ACHN (cell line): Measurements from ENCODE around the gene FAT2.
"Not testable (repeated sequence)": the region's sequence is repeated elsewhere in the genome, so short reads cannot be mapped to it uniquely, and the experiment has no call there.

Experiments
- DNase-seq: peaks from one replicate; pipeline ENCODE4 v3.0.0-alpha.2; 2015
- in situ Hi-C: cut with HindIII; loops from 2 replicates; pipeline ENCODE4 v1.10.0; 2017; ENCODE audit warnings: low sequenced_read_pairs, low pct_ligation_motif_present, low pct_unique_long_range_greater_than_20kb

Gene FAT2

DNA sequence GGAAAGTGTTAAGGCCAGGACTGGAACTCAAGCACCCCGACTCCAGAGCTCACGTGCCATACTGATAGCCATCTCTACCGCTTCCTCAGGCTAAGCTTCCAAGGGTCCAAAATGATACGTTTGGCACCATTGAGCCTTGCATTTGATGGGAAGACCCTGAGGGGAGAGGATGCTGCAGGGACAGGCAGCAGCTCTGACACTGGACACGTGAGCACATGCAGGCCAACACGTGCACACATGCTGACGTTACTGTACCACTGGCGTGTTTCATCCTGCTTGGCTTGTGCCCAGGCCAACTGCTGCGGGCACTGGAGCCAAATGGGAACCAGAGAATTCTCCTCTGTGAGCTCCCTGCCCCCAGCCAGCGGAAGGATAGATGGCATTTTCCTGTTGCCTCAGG lies 5.2 kb downstream of the FAT2 start:
- in situ Hi-C loops, result no loop called here
- no peak for DNase-seq

DNA sequence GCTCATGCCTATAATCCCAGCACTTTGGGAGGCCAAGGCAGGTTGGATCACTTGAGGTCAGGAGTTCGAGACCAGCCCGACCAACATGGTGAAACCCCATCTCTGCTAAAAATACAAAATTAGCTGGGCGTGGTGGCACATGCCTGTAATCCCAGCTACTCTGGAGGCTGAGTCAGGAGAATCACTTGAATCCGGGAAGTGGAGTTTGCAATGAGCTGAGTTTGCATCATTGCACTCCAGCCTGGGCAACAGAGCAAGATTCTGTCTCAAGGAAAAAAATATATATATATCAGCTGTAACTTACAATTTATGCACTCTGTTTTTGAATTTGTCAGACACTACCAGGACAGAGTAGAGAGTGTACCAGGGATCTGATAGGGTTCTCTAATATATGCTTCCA lies 5.8 kb downstream of the FAT2 start:
- in situ Hi-C loops, DNase-seq: not testable (repeated sequence)

DNA sequence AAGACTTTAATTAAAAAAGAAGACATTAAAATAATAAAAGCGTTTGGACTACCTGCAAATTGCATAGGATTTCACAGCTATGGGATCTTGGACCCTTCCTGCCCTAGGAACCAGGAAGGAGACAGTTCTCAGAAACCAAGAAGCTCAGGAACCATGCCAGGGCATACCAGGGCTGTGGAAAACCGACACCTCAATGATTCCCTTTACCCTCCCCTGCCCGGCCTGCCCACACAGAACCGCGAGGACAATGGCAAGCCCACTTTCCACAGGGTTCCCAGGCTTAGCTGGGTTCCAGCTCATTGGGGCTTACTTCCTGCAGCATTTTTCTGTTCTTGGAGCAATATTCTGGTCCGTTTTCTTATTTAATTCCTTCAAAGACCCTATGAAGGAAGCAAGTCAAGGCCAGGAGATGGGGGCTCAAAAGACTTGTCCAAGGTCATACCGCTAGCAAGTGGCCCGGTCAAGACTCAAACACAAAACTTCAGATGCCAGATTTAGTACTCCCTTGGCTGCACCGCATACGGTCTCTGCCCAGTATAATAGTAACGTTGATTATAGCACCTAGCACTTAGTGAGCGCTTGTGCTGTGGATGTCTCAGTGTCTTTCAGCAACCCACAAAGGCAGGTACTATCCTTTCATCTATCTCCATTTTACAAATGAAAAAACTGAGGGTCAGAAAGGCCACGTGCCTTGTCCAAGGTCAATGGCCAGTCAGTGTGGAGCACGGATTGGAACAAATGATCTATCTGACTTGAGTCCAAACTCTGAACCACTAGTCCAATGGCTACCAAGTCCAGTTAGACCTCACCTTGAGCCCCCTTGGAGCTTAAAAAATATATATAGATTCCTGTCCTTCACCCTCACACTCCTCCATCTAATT lies 6.8 kb downstream of the FAT2 start:
- no peak for DNase-seq
- in situ Hi-C loops, result no loop called here

DNA sequence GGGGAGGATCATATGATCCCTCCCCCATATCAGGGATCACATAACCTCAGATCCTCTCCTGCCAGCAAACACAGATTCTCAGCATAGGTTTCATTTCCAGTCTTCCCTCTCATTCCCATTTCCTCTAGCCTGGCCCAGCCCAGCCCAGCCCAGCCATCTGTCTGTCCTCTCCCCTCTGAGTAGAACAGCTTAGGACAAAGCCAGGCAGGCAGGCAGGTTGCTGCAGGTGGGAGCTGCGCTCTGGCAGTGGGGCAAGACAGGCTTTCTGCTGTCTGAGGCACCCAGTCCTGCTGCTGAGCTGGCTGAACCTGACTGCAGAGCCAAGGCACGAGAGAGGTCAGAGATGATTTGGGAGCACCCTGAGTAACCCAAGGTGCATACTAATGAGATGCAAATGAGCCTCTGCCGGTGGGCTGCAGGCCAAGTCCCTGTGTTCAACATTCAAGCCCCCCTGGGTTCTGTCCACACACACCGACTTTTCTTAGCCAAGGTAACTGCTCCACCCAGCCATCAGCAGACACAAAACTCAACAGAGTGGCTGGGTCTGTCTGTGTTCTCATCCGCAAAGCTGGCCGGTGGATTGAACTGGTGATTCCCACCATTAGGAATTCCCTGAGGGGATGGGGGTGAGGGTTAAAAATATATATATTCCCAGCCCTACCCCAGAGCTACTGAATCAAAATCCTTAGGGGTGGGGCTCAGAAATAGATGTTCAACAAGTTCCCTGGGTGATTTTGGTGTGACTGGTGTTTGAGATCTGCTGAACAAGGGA lies 9.1 kb downstream of the FAT2 start:
- in situ Hi-C loops, result no loop called here
- DNase-seq, result no peak

DNA sequence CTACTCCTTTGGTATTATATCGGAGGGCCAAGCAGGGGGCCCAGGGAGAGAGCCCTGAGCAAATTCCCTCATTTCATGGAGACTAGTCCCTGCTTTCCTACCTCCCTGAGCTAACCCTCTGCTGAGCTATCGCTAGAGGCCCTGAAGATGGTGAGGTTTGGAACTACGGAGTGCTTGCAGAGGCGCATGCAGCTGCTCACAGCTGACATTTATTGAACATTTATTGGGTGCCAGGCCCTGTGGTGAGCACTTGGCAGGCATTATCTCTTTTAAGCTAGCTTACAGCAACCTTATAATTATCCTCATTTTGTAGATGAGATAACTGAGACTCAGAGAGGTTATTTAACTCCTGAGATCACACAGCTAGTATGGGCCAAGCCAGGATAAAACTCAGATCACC lies 9.8 kb downstream of the FAT2 start:
- in situ Hi-C loops, result no loop called here
- DNase-seq, result no peak

DNA sequence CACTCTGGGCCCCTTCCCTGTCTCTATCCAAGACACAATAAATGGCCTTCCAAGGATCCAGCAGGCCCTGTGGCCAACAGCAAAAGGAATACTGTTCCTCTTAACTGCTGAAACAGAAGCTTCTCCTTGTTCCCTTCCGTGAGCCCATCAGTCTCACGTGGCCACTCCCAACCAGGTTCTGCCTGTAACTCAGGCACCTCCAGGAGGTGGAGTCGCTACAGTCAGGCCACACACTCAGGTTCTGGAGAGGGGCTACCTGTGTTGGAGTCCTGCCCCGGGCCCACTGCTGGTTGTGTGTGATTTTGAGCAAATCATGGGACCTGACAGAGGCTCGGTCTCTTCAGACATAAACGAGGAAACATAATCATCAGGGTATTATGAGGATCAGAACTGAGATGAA lies 10.3 kb downstream of the FAT2 start:
- no peak for DNase-seq
- in situ Hi-C loops, result no loop called here

DNA sequence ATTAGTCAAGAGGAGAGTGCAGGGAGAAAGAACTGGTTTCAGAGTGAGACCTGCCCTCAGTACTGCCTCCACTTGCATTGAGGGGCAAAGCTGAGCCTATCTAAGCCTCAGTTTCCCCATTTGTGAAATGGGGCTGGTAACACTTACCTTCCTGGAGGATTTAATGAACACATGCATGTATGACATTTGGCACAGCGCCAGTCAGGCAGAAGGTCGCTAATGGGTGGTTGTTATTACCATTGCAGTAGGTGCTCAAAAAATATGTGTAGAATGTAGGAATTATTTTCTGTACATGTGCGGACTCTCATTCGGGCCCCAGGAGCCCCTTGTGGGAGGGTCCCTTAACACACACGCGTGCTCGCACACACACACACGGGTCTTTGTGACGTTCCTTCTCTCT lies 10.9 kb downstream of the FAT2 start:
- in situ Hi-C loops, result no loop called here
- DNase-seq, result no peak

DNA sequence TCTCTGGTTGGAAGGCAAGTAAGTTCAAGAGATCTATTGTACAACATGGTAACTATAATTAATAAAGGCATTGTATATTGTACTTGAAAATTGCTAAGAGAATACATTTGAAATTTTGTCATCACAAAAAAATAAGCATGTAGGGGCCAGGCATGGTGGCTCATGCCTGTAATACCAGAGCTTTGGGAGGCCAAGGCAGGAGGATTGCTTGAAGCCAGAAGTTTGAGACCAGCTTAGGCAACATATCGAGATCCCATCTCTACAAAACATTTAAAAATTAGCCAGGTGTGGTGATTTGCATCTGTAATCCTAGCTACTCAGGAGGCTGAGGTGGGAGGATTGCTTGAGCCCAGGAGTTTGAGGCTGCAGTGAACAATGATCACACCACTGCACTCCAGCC lies 12.0 kb downstream of the FAT2 start:
- in situ Hi-C loops, DNase-seq: not testable (repeated sequence)

DNA sequence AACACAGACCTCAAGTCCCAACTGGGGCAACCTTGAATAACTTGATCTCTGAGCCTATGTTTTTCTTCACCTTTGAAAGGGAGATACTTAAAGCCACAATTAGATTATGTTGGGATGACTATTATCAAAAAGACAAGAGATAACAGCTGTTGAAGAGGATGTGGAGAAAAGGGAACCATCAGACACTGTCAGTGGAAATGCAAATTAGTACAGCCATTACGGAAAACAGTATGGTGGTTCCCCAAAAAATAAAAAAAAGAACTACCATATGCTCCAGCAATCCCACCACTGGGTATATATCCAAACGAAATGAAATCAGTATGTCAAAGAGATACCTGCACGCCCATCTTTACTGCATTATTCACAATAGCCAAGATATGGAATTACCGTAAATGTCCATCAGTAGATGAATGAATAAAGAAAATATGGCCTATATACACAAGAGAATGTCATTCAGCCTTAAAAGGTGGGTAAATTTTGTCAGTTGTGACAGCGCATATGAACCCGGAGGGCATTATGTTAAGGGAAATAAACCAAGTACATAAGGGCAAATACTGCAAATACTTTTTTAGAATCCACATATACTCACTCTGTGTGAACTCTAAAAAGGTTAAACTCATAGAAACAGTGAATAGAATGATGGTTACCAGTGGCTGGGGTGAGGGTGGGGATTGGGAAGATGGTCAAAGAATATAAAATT lies 12.7 kb downstream of the FAT2 start:
- in situ Hi-C loops, result no loop called here
- no peak for DNase-seq

DNA sequence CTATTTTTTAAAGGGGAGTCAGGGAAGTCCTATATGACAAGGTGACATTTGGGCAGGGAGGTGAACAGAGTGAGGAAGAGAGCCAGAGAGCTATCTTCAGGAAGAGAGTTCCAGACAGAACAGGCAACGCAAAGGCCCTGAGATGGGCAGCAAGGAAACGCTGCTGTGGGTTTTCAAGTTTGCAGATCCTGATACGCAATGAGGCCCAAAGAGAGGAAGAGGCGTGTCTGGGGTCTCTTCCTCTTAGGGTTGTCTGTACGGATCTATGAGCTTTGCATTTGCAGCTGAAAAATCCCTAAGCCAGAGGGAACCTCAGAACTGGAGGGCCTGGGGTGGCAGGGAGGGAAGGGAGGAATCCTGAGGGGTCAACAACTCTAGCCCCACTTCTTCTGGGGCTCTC lies 13.6 kb downstream of the FAT2 start:
- in situ Hi-C loops, result no loop called here
- no peak for DNase-seq

DNA sequence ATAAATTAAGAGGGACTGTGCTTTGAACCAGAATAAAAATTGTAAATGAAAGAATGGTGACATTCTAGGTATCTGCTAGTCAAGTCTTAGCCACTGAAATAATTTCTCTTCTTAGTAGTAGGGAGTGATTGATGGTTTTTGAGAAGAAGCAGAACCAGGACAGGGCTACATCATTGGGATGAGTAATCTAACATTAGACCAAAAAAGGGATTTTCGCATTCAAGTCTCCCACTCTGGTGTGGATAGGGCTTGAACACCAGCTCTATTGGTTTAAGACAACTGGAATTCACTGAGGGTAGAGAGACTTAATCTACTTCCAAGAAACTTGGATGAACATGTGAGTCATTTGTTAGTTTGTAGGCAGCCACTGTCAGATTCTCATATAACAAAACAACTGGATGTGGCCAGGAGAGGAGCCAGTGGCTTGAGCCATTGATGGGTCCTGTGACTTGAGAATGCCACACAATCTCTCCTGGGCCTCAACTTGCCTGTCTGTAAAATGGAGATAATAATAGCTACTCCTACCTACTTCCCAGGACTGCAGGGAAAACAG lies 16.6 kb downstream of the FAT2 start:
- in situ Hi-C loops, result no loop called here
- DNase-seq, result no peak

DNA sequence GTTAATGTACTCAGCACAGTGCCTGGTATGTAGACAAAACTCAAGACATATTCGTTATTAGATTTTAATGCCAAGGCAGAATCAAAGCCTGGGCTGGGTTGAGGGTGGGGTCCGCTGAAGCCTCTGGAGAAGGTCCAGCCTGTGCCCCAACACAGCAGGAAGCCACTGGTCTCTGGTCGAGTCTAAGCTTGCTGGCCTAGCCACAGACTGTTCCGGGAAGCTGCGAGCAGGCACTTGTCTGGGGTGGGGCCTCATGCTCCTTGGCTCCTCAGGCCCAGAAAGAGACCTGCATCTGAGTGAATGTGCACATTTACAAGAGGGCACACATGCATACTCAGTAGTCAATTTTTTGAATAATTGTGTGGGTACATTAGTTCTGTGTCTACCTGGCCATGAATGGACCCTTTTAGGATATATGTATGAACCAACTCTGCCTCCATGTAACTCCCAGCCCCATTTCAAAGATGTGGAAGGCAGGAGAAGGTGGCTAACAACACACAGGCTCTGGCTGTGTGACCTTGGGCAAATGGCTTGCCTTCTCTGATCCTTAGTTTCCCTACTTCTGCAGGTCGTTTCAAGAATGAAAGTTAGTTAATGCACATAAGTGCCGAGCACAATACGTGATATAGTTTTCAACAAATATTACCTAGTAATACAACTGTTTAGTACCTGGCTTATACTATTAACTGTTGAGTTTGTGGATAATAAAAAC lies 18.3 kb downstream of the FAT2 start:
- in situ Hi-C loops, result no loop called here
- no peak for DNase-seq

DNA sequence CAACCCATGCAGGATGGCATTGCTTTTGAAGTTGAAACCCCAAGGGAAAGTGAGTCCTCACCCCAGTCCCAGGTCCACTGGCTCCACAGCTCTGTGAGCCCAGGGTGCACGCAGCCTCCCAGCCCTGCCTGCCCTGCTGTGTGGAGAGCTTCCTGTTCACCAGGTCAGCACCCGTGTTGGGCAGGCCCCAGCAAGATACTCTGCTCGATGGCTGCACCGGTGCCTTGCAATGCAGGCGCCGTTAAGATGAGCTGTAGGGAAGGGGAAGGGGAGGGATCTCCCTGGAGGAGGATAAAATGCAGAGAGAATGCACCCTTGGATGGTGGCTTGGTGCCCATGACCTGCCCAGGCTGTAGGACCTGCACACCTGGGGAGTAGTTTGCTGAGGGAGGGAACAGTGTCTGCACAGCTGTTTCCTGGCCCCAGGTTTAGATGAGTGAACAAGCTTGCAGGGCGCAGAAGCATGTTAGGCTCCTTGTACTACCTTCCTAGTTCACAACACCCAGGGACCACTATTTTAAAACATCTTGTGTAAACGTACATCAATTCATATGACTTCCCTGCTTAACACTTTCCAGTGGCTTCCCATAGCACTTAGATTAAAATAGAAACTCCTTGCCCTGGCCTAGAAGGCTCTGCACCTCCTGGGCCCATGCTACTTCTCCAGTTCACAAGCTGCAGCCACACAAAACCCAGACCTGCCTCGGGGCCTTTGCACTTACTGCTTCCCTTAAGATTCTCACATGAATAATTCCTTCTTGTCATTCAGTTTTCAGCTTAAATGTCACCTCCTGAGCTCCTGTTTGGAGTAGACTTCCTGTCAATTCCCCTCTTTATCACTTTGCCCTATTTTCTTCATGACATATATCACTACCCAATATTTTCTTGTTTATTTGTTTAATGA lies 19.6 kb downstream of the FAT2 start:
- in situ Hi-C loops, result no loop called here

DNA sequence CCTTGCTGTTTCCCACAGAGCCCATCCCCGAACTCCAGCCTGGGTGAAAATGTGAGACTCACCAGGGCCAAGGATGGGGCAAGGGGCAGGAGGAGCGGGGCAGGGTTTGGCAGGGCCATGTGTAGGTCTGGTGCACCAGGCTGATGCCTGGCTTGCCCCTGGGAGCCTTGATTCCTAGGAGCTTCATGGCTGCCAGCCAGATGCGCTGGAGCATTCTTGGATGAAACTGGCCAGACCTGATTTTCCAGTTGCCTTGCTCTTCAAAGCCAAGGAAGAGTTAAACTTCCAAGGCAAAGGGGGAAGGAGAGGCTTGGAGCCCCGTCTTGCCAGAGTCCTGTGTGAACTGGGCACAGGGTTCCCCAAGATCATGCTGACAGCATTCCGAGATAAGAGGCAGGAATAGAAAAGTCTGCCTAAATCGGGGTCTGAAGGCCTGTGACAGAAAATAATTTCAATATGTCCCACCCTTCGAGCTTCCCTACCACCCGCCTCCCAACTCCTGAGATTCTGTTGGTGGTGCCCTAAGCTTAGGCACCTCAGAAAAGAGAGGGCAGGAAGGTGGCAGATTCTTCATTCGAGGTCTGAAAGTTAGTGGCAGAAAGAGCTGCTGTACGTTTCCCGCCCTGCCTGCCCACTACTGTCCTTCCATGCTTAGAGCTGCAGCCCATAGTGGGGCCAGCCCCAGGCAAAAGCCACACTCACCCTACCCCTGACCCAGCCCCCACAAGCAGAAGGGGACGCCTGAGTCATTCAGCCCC lies 20.4 kb downstream of the FAT2 start:
- DNase-seq, result no peak
- in situ Hi-C loops, result no loop called here

More for the DNA sequence above, 19.6 kb downstream of the FAT2 start:
- no peak for DNase-seq

DNA sequence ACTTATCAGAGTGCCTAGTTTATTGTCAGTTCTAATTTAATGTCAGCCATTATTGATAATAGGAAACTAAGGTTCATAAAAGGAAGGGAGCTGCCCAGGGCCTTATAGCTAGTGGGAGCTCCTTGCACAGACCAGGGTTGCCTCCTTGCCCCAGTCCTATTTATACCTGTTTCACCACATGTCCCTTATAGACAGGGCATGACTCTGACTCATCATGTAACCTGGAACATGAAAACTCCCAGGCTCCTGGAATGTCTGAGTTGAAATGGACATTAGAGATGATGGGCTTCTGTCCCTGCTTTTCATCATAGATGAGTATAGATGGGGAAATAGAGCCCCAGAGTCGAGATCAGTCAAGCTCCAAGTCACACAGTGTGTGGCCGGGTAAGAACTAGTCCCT lies 21.1 kb downstream of the FAT2 start:
- DNase-seq, result no peak
- in situ Hi-C loops, result no loop called here

DNA sequence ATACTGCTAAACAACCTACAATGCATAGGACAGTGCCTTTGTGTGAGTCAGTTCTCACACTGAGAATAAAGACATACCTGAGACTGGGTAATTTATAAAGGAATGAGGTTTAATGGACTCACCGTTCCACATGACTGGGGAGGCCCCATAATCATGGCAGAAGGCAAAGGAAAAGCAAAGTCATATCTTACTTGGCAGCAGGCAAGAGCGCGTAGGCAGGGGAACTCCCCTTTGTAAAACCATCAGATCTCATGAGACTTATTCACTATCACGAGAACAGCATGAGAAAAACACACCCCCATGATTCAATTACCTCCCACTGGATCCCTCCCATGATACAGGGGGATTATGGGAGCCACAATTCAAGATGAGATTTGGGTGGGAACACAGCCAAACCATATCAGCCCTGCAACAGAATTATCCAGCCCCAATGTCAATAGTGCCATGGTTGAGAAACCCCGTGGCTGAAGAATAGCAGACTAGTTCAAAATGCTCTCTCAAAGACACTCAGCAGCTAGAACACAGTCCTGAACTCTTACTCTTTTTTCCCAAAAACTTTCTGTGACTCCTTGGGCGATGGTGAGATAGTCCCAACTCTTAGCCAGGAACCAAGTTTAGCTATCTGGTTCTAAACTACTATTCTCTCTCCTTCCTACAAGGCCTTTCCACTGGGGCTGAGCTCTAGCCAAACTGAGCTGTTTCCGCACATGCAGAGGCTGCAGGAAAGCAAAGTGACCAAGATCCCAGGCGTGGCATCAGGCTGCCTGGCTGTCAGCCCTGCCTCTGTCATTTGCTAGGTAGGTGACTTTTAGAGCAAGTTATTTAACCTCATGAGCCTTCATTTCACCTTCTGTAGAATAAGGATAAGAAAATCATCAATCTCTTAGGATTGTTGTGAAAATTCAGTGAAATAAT lies 21.7 kb downstream of the FAT2 start:
- in situ Hi-C loops, result no loop called here
- DNase-seq, result peak; percentile 49
